ENCODE results near the gene ANK2.

The ANK2 gene

DNA sequence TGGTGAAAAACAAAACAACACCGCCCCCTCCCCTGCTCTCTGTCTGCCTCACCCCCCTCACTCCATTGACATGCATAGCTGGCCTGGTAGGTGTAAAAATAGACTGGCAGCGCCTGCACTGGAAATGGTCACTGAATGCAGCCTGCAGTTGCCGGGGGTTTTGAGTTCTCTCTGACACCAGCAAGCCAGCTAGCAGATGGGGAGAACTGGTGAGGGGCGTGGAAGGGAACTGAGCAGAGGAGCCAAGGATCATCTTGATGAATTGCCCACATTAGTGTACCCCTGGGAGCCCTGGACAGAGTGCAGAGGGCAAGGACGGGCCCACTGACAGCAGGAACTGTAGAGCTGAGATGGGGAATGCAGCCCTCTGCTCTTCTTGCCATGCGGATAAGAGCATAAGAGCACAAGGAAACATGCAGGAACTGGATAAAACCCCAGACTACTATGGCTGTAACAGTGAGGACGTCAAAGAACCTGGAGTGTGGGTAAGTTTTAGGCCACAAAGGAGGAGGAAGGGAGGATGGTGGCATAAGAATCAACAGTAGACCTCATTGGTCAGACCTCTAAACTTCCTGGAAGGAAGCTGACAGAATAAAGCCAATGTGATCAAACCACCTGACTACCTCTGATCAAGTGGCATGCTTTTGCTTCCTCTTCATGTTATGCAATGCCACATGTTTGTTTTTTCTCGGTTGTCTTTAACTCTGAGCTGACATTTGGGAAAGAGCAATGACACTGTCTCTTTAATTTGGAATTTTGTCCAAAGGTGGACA, 96.3 kb downstream of the ANK2 start:
- Histone ChIP-seq H3K36me3 (ENCODE audit: insufficient read depth, low read length) (no peaks in the 10 kb centered on the region), H2AFZ (ENCODE audit: low read length, unreplicated experiment) (peak overlapping the region; percentile 25), H3K79me2 (ENCODE audit: control insufficient read depth, insufficient read depth, low read length, unreplicated experiment) (no peaks in the 10 kb centered on the region), H3K4me3 (ENCODE audit: low read depth, low read length) (no peak overlapping the region), H3K27me3 (ENCODE audit: insufficient read depth, low read length) (no peaks in the 10 kb centered on the region), H3K27ac (ENCODE audit: low read depth, low read length) (no peak overlapping the region), H3K4me1 (ENCODE audit: control insufficient read depth, insufficient read depth, low read length, unreplicated experiment) (peaks cover 18% of the 10 kb centered on the region)

DNA sequence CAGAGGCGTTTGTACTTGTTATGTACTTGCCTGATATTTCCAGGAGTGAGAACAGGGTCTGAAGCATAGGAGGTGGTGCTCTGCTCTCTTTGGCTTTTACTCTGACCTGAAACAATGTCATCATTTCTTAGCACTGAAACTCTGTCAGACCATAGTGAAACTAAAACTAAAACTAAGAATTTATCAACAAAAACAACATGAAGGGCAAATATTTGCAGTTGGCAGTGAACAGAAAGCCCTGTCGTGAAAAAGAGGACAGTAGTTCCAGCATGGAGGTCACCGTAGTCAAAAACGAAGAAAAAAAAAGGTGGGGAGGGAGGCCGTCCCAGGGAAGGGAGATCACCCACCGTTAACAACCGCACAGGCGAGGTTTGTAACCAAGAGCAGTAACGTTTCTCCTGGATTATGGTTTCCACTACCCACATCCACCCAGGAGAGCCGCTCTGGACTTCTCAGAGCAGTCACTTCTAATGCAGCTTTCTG, 97.5 kb downstream of the ANK2 start:
- Histone ChIP-seq H3K27me3 (ENCODE audit: insufficient read depth, low read length) (no peaks in the 10 kb centered on the region), H3K4me1 (ENCODE audit: control insufficient read depth, insufficient read depth, low read length, unreplicated experiment) (peaks cover 7% of the 10 kb centered on the region), H3K4me3 (ENCODE audit: low read depth, low read length) (peak overlapping the region; percentile 77), H3K36me3 (ENCODE audit: insufficient read depth, low read length) (no peaks in the 10 kb centered on the region), H3K79me2 (ENCODE audit: control insufficient read depth, insufficient read depth, low read length, unreplicated experiment) (no peaks in the 10 kb centered on the region), H2AFZ (ENCODE audit: low read length, unreplicated experiment) (peak overlapping the region; percentile 92), H3K27ac (ENCODE audit: low read depth, low read length) (peak overlapping the region; percentile 43)

DNA sequence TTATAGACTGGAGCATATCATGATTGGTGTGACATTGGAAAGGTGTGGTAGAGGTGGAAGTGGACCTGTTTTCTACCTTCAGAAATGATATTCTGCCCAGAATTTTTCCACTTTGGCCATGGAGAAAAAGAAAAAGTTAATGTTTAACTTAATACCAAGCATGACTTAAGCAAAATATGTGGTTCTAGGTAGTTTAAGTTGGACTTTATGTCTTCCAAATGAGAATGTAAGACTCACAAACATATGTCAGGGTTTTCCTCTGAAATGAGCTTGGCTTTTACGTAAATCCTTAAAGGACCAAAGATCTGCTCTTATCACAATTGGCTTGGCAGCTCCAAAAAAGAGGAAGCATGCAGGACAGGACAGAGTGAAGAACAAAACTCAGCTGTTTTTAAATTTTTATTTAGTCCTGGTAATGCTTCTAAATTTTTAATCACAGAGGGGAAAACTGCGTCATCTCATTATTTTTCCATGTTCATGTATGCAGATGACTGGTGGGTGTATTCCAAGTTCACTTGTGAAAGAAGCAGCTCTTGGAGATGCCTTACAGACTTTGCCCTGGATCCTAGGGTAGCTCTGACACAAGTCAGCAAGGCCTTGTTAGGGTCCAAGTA, 98.2 kb downstream of the ANK2 start:
- peak overlapping the region; percentile 92 for H2AFZ ChIP-seq (ENCODE audit: low read length, unreplicated experiment)
- peaks cover under 1% of the 10 kb centered on the region for H3K4me1 ChIP-seq (ENCODE audit: control insufficient read depth, insufficient read depth, low read length, unreplicated experiment)
- peak overlapping the region; percentile 77 for H3K4me3 ChIP-seq (ENCODE audit: low read depth, low read length)
- no peak overlapping the region for H3K27ac ChIP-seq (ENCODE audit: low read depth, low read length)
- H3K79me2 ChIP-seq (ENCODE audit: control insufficient read depth, insufficient read depth, low read length, unreplicated experiment): no peaks in the 10 kb centered on the region
- no peaks in the 10 kb centered on the region for H3K27me3 ChIP-seq (ENCODE audit: insufficient read depth, low read length)
- H3K36me3 ChIP-seq (ENCODE audit: insufficient read depth, low read length): no peaks in the 10 kb centered on the region

DNA sequence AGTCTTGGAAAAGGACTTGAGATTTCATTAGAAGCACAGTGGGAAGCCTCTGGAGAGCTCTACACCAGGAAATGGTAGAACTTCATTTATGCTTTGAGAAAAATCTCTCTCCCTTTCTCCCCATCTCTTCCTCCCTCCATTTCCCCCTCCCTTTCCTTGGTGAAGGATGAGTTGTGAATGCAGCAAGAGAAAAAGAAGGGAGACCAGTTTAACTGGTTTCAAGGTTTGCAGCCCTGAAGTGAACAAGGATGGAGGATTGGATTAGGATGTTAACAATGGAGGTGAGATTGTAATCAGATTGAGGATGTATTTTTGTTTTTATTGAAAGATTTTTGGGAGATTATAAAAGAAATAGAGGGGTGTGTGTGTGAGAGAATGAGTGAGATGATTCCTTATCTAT, 99.5 kb downstream of the ANK2 start:
- Histone ChIP-seq H2AFZ (ENCODE audit: low read length, unreplicated experiment) (no peak overlapping the region), H3K27ac (ENCODE audit: low read depth, low read length) (no peak overlapping the region), H3K36me3 (ENCODE audit: insufficient read depth, low read length) (no peaks in the 10 kb centered on the region), H3K79me2 (ENCODE audit: control insufficient read depth, insufficient read depth, low read length, unreplicated experiment) (no peaks in the 10 kb centered on the region), H3K27me3 (ENCODE audit: insufficient read depth, low read length) (no peaks in the 10 kb centered on the region), H3K4me3 (ENCODE audit: low read depth, low read length) (no peak overlapping the region), H3K4me1 (ENCODE audit: control insufficient read depth, insufficient read depth, low read length, unreplicated experiment) (no peaks in the 10 kb centered on the region)

DNA sequence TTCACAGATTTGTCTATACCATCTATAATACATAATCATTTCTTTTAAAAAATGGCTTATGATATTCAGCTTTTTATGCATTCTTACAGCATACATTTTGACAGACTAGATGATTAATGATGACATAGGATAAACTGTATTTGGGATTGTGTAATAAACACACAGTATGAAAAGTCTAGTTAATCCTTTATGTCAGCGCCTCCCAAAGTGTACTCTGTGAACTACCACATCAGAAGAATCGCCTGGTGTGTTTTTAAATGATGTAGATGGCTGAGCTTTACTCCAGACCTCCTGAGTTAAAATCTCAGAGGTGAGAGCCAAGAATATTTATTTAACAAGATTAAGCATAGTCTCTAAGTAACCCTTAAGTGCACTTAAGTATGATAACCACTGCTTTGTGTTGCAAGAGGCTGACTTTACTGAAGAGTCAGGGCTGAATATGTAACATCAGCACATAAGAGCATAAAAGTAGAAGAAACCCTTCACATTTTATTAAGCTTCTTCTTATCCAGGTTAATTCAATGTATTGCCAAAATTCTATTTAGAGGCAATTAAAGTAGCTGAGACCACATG, 104.2 kb downstream of the ANK2 start:
- H3K27ac ChIP-seq (ENCODE audit: low read depth, low read length): no peak overlapping the region

DNA sequence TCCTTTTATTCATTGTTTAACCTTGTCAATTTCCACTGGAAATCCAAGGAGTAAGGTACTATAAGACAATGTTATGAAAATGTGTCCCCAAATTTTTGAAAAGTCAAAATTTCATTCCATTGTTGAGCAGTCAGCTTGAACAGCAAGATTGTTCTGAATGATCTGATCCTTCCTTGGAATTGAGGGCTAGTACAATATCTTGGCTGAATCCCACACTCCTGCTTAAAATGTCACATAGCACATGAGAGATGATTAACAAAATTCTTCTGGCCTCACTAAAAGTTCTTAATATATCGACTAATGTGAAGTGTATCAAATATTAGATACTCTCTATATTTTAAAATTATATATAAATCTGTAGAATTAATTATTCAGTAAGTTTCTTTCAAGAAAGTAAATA, 104.8 kb downstream of the ANK2 start:
- Histone ChIP-seq H3K79me2 (ENCODE audit: control insufficient read depth, insufficient read depth, low read length, unreplicated experiment) (no peaks in the 10 kb centered on the region), H3K27me3 (ENCODE audit: insufficient read depth, low read length) (no peaks in the 10 kb centered on the region), H3K27ac (ENCODE audit: low read depth, low read length) (no peak overlapping the region), H3K36me3 (ENCODE audit: insufficient read depth, low read length) (no peaks in the 10 kb centered on the region), H2AFZ (ENCODE audit: low read length, unreplicated experiment) (no peak overlapping the region), H3K4me1 (ENCODE audit: control insufficient read depth, insufficient read depth, low read length, unreplicated experiment) (peaks cover 5% of the 10 kb centered on the region), H3K4me3 (ENCODE audit: low read depth, low read length) (no peak overlapping the region)

More for the DNA sequence above, 104.2 kb downstream of the ANK2 start:
- no peaks in the 10 kb centered on the region for H3K36me3 ChIP-seq (ENCODE audit: insufficient read depth, low read length)
- H3K4me1 ChIP-seq (ENCODE audit: control insufficient read depth, insufficient read depth, low read length, unreplicated experiment): peaks cover 5% of the 10 kb centered on the region
- H3K79me2 ChIP-seq (ENCODE audit: control insufficient read depth, insufficient read depth, low read length, unreplicated experiment): no peaks in the 10 kb centered on the region
- H2AFZ ChIP-seq (ENCODE audit: low read length, unreplicated experiment): no peak overlapping the region
- H3K27me3 ChIP-seq (ENCODE audit: insufficient read depth, low read length): no peaks in the 10 kb centered on the region
- no peak overlapping the region for H3K4me3 ChIP-seq (ENCODE audit: low read depth, low read length)

DNA sequence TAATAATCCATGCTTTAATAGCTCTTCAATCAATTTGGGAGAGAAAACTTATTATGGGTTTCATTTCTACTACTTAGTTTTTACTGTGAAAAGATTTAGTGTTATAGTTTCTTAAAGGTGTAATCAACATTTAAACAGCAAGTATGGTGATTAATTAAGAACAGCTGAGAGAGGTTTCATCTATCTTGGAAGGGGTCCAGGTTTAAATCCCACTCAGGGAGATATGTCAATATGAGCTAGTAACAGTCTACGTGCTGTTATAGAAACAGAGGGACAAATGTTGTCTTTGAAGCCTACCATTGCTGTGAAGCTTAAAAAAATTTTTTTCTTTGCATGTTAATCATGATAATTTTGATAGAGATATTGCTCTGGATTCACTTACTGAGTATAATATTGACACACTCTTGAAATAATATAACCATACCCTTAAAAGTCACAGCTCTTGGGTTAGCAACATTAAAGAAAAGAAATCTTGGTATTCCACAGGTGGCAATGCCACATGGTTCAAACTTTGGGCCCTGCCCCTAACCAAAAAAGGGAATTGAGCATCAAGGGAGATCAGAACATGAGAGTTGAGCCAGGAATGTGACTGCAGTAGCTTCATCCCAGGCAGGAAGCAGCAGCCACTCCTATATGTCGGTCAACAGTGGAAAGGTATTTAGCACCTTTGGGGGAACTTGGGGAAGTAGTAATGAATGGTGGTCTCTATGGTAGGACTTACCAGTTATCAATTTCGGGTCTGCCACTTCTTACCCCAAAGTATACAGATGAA, 107.8 kb downstream of the ANK2 start:
- no peaks in the 10 kb centered on the region for H3K27me3 ChIP-seq (ENCODE audit: insufficient read depth, low read length)
- H3K4me3 ChIP-seq (ENCODE audit: low read depth, low read length): no peak overlapping the region
- peaks cover 29% of the 10 kb centered on the region for H3K4me1 ChIP-seq (ENCODE audit: control insufficient read depth, insufficient read depth, low read length, unreplicated experiment)
- no peak overlapping the region for H3K27ac ChIP-seq (ENCODE audit: low read depth, low read length)
- no peak overlapping the region for H2AFZ ChIP-seq (ENCODE audit: low read length, unreplicated experiment)
- no peaks in the 10 kb centered on the region for H3K79me2 ChIP-seq (ENCODE audit: control insufficient read depth, insufficient read depth, low read length, unreplicated experiment)
- H3K36me3 ChIP-seq (ENCODE audit: insufficient read depth, low read length): no peaks in the 10 kb centered on the region

DNA sequence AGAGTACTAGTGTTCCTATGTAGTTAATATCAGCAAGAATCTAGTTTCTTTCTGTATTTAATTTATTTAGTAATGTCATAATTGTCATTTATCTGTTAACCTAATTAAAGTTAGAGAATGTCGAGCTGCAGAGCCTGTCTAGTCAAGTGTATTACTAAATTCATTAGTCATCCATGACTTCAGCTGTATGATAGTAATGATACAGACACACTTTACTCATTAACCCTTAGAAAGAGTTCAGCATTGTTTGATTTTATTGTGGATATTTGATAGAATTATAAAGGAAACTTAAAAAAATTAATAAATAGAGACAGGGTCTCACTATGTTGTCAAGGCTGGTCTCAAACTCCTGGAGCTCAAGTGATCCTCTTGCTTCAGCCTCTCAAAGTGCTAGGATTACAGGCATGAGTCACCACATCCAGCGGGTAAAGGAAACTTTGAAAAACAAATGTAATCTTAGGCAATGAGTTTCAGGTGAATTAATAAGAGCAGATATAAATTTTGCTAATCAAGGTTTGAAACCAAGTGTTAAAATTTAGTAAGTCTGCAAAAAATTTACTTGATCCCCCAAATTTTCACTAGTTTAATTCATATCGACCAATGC, 110.6 kb downstream of the ANK2 start:
- peaks cover 31% of the 10 kb centered on the region for H3K4me1 ChIP-seq (ENCODE audit: control insufficient read depth, insufficient read depth, low read length, unreplicated experiment)
- H3K36me3 ChIP-seq (ENCODE audit: insufficient read depth, low read length): no peaks in the 10 kb centered on the region
- H2AFZ ChIP-seq (ENCODE audit: low read length, unreplicated experiment): no peak overlapping the region
- H3K79me2 ChIP-seq (ENCODE audit: control insufficient read depth, insufficient read depth, low read length, unreplicated experiment): no peaks in the 10 kb centered on the region
- peak overlapping the region; percentile 67 for H3K27ac ChIP-seq (ENCODE audit: low read depth, low read length)
- no peaks in the 10 kb centered on the region for H3K27me3 ChIP-seq (ENCODE audit: insufficient read depth, low read length)
- H3K4me3 ChIP-seq (ENCODE audit: low read depth, low read length): no peak overlapping the region

DNA sequence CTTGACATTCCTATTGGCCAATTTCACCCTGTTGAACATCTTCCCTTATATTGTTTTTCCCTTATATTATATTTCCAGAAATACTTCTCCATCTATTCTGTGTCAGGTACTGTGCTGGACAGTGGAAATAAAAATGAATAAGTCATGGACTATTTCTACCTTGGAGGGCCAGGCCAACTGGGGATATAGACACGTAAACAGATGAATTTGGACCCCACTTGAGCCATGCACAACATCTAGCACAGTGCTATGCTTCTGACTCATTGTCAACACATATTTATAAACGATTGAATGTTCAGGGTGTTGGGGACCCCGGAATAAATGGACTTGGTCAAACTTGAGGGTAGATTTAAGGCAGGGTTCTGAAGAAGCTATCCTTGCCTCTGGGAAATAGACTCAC, 111.1 kb downstream of the ANK2 start:
- Histone ChIP-seq H3K36me3 (ENCODE audit: insufficient read depth, low read length) (no peaks in the 10 kb centered on the region), H3K27ac (ENCODE audit: low read depth, low read length) (peak overlapping the region; percentile 67), H3K79me2 (ENCODE audit: control insufficient read depth, insufficient read depth, low read length, unreplicated experiment) (no peaks in the 10 kb centered on the region), H3K4me3 (ENCODE audit: low read depth, low read length) (no peak overlapping the region), H2AFZ (ENCODE audit: low read length, unreplicated experiment) (peak overlapping the region; percentile 10), H3K27me3 (ENCODE audit: insufficient read depth, low read length) (no peaks in the 10 kb centered on the region), H3K4me1 (ENCODE audit: control insufficient read depth, insufficient read depth, low read length, unreplicated experiment) (peaks cover 31% of the 10 kb centered on the region)

DNA sequence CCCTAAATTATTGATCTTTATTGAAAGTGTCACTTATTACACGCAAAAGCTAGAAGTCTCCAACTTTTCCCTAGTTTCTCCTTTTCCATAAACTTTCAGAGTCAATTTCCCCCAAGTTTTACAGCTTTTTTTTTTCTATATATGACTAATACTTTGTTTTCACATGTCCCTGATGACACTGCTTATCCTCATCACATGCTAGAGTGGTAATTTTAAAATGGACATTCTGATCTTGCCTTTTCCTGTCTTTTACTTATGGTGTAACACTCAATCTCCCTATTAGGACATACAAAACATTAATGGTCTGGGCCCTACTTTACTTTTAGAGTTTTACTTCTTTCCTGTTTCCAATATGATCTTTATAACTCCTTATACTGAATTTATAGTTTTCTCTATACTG, 112.6 kb downstream of the ANK2 start:
- Histone ChIP-seq H3K36me3 (ENCODE audit: insufficient read depth, low read length) (no peaks in the 10 kb centered on the region), H3K4me3 (ENCODE audit: low read depth, low read length) (no peak overlapping the region), H3K4me1 (ENCODE audit: control insufficient read depth, insufficient read depth, low read length, unreplicated experiment) (peaks cover 31% of the 10 kb centered on the region), H2AFZ (ENCODE audit: low read length, unreplicated experiment) (peak overlapping the region; percentile 75), H3K27me3 (ENCODE audit: insufficient read depth, low read length) (no peaks in the 10 kb centered on the region), H3K79me2 (ENCODE audit: control insufficient read depth, insufficient read depth, low read length, unreplicated experiment) (no peaks in the 10 kb centered on the region), H3K27ac (ENCODE audit: low read depth, low read length) (peak overlapping the region; percentile 48)

All from ACC112 (cell line).